ENCODE results near the gene PNKP. TPM values are rescaled to one million over a fixed set of nuclear protein-coding genes. Genes with fewer than 3 reads are reported as not detected.

Gene PNKP
- total and polyA plus RNA-seq, 7 experiments from 2014 or later = 19.4 to 174 (median 153) TPM

- H3K4me3 Mint-ChIP-seq = peak within 1 kb of the TSS; percentile 88 to 100 (median 94)
- CTCF ChIA-PET = interaction anchor here (1.0 kb wide), 1 partner anchor 64 kb away, joined by 3 read pairs; the partner anchor contains the start of genes AKT1S1 and TBC1D17
- ATAC-seq = peak; percentile 73
Measured at GRCh38 chr19:49812997-49813861, 54.1 kb downstream of the PNKP start, which contains the start of gene FUZ. Gene FUZ (minus strand): TSS chr19:49813292. CDS start chr19:49813106, 186 bp downstream.

DNA sequence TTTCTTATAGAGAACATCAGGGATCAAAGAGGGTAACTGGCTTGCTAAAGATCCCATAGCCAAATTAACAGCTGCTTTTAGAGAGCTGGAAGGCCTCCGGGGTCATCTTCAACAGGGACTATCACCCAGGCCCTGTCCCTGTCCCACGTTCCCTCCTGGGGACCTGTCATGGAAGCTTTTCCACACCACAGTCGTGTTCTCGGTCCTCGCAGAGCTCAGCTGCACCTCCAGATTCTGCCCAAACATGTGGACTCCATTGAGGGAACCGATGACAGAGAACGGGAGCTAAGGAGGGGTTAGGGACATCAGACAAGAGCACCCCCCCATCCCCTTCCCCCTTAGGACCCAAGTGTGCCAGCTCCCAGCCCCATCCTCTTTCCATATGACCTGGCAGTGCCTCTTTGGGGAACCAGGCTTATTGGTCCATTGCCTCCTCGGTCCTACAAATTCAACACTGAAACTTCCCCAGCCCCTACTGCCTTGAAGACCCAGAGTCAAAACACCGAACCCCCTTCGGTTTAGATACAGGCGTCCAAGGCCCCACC is 54.9 kb downstream of the PNKP start:
- peaks cover 0 to 5% (median 0%) of the 10 kb centered on the region in 5 donors for H3K36me3 Mint-ChIP-seq
- no peaks in the 10 kb centered on the region for H3K9me3 ChIP-seq (ENCODE audit: control insufficient read depth in 2 of 3, low read length in 3 of 3)
- peak overlapping the region; percentile 88 to 100 (median 94) for H3K4me3 Mint-ChIP-seq
- ChIA-PET CTCF (interaction anchor here (1.0 kb wide), 1 partner anchor 64 kb away, joined by 3 read pairs; the partner anchor contains the start of genes AKT1S1 and TBC1D17), POLR2A (interaction anchor here (0.7 to 5.2 kb wide), 8 partner anchors 38 to 148 kb away, joined by 3 to 39 read pairs (median 10); partner anchors contain the start of genes AKT1S1, AP2A1, ATF5 and NUP62)
- peak overlapping the region; percentile 86 to 100 (median 98) for H3K27ac Mint-ChIP-seq
- H3K9me3 Mint-ChIP-seq = peaks cover 0 to 2% (median 0%) of the 10 kb centered on the region in 11 donors
- peak overlapping the region; percentile 81 for H3K4me3 ChIP-seq (ENCODE audit: low read length)
- peaks cover 0 to under 1% (median 0%) of the 10 kb centered on the region in 3 experiments for H3K36me3 ChIP-seq (ENCODE audit: control insufficient read depth in 2 of 3, insufficient read depth in 3 of 3, low read length in 3 of 3)
- no peaks in the 10 kb centered on the region for H3K27me3 ChIP-seq (ENCODE audit: control insufficient read depth in 2 of 2, insufficient read depth in 2 of 2, low read length in 2 of 2)
- ATAC-seq (no peak), DNase-seq (no peak)
- H3K4me1 ChIP-seq (ENCODE audit: control insufficient read depth in 2 of 2, insufficient read depth in 2 of 2, low read length in 2 of 2) = peaks cover 11 to 23% of the 10 kb centered on the region in 2 donors
- peak overlapping the region; percentile 84 for H3K27ac ChIP-seq (ENCODE audit: low read depth, low read length)
- H3K4me1 Mint-ChIP-seq = peaks cover 23 to 55% (median 35%) of the 10 kb centered on the region in 7 donors
- H3K27me3 Mint-ChIP-seq = no peaks in the 10 kb centered on the region
- intact Hi-C loops (cut with micrococcal nuclease) = loop anchor here (2.0 to 10.0 kb wide), 5 partner anchors 78 to 552 kb away; partner anchors contain the start of genes NAPSA (in 1 of the 2), PRMT1 (in 1 of the 2), RPS11 (in 1 of the 2) and RRAS (in 1 of the 2)

More at GRCh38 chr19:49812997-49813861, 54.1 kb downstream of the PNKP start, which contains the start of gene FUZ:
- Histone ChIP-seq H3K27ac (ENCODE audit: low read depth, low read length) (peak within 1 kb of the TSS; percentile 84), H3K27me3 (ENCODE audit: control insufficient read depth in 2 of 2, insufficient read depth in 2 of 2, low read length in 2 of 2) (no peaks in the 10 kb centered on the region), H3K4me3 (ENCODE audit: low read length) (peak within 1 kb of the TSS; percentile 81), H3K9me3 (ENCODE audit: control insufficient read depth in 2 of 3, low read length in 3 of 3) (no peaks in the 10 kb centered on the region), H3K36me3 (ENCODE audit: control insufficient read depth in 2 of 3, insufficient read depth in 3 of 3, low read length in 3 of 3) (peaks cover 0 to 7% (median 0%) of the 10 kb centered on the region in 3 experiments), H3K4me1 (ENCODE audit: control insufficient read depth in 2 of 2, insufficient read depth in 2 of 2, low read length in 2 of 2) (peaks cover 11 to 23% of the 10 kb centered on the region in 2 donors)
- Mint-ChIP-seq H3K4me1 (peaks cover 21 to 56% (median 35%) of the 10 kb centered on the region in 7 donors), H3K27ac (peak within 1 kb of the TSS; percentile 95 to 100 (median 98)), H3K36me3 (peaks cover 0 to 5% (median 0%) of the 10 kb centered on the region in 5 donors), H3K27me3 (no peaks in the 10 kb centered on the region), H3K9me3 (peaks cover 0 to 4% (median 0%) of the 10 kb centered on the region in 11 donors)
- peak; percentile 68 to 94 (median 90) for DNase-seq
- intact Hi-C loops (cut with micrococcal nuclease) = loop anchor here (1.0 to 10.0 kb wide), 14 partner anchors 37 to 552 kb away; partner anchors contain the start of genes VRK3 (in 2 of the 2), AKT1S1 (in 1 of the 2), ATF5 (in 1 of the 2) and NAPSA (in 1 of the 2)
- POLR2A ChIA-PET = interaction anchor here (0.6 to 5.2 kb wide), 9 partner anchors 37 to 318 kb away, joined by 3 to 39 read pairs (median 10); partner anchors contain the start of genes AKT1S1, AP2A1, PNKP and PTOV1

DNA sequence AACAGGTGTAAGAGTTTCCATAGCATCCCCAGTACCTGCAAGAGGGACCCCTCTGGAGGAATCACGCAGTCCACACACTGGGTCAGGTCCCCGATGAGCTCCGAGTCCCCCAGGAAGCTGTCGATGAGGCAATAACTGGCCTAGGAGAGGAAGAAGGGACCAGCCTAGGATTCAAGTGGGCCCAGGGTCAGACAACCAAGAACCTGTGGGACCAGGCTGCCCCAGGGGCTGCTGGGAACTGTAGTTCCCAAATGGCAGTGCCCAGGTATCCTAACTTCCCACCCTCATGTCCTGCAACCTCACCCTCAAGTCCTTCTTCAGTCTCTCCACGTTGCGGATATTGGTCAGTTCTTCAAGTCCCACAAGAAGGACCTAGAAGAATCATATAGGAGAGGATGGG is 56.0 kb downstream of the PNKP start:
- Mint-ChIP-seq H3K9me3 (no peaks in the 10 kb centered on the region), H3K27me3 (no peaks in the 10 kb centered on the region), H3K4me3 (peak overlapping the region in 4 of 10 donors; percentile 14 to 94 (median 41)), H3K36me3 (peaks cover 0 to 7% (median 2%) of the 10 kb centered on the region in 5 donors), H3K4me1 (peaks cover 20 to 49% (median 31%) of the 10 kb centered on the region in 7 donors), H3K27ac (peak overlapping the region in 3 of 9 donors; percentile 27 to 88 (median 58))
- intact Hi-C loops (cut with micrococcal nuclease) = loop anchor here in 1 of 2 donors (5.0 to 10.0 kb wide), 2 partner anchors 134 to 553 kb away; partner anchors contain the start of genes NAPSA and PRMT1
- POLR2A ChIA-PET = interaction anchor here (0.8 to 5.2 kb wide), 2 partner anchors 39 to 94 kb away, joined by 3 to 39 read pairs; partner anchors contain the start of gene PTOV1
- Histone ChIP-seq H3K27ac (ENCODE audit: low read depth, low read length) (no peak overlapping the region), H3K27me3 (ENCODE audit: control insufficient read depth in 2 of 2, insufficient read depth in 2 of 2, low read length in 2 of 2) (no peaks in the 10 kb centered on the region), H3K4me1 (ENCODE audit: control insufficient read depth in 2 of 2, insufficient read depth in 2 of 2, low read length in 2 of 2) (peaks cover 11 to 16% of the 10 kb centered on the region in 2 donors), H3K36me3 (ENCODE audit: control insufficient read depth in 2 of 3, insufficient read depth in 3 of 3, low read length in 3 of 3) (no peaks in the 10 kb centered on the region), H3K4me3 (ENCODE audit: low read length) (no peak overlapping the region), H3K9me3 (ENCODE audit: control insufficient read depth in 2 of 3, low read length in 3 of 3) (no peaks in the 10 kb centered on the region)
- CTCF ChIA-PET = interaction anchor here (1.0 kb wide), 1 partner anchor 130 kb away, joined by 3 read pairs; no protein-coding TSS in a partner anchor
- ATAC-seq (no peak), DNase-seq (no peak)

Small RNA genes lying within 50 kb of the gene (microRNA-seq; reads per million reads assigned to microRNA genes)
- 2.1 reads per million for gene MIR4749 (ENCODE audit: borderline microRNAs expressed)
- not detected for gene MIR4750 (ENCODE audit: borderline microRNAs expressed)
- not detected for gene MIR6800 (ENCODE audit: borderline microRNAs expressed)

Other genes with a start within 250 kb of the PNKP start
- gene RRAS, start 227.4 kb downstream of the PNKP start, total RNA-seq = 10 to 100 TPM; 11.0 to 18.6 (median 13.8) TPM
- 10 to 100 TPM; 31.8 to 37.0 TPM for gene RRAS, start 227.4 kb downstream of the PNKP start, polyA plus RNA-seq
- gene SCAF1, start 225.4 kb downstream of the PNKP start, total RNA-seq = 10 to 100 TPM; 35.0 to 74.9 (median 48.8) TPM
- gene SCAF1, start 225.4 kb downstream of the PNKP start, polyA plus RNA-seq = 1 to 10 TPM; 1.4 to 3.7 TPM
- 100 to 1,000 TPM; 176 to 346 (median 212) TPM for gene IRF3, start 201.7 kb downstream of the PNKP start, total RNA-seq
- gene IRF3, start 201.7 kb downstream of the PNKP start, polyA plus RNA-seq = 10 to 100 TPM; 55.5 to 80.7 TPM
- gene BCL2L12, start 201.6 kb downstream of the PNKP start, total RNA-seq = 10 to 100 TPM; 11.3 to 57.2 (median 22.6) TPM
- gene BCL2L12, start 201.6 kb downstream of the PNKP start, polyA plus RNA-seq = 10 to 100 TPM; 11.4 to 14.8 TPM
- 100 to 1,000 TPM in 1 of 5 experiments, 10 to 100 TPM in 4; 73.1 to 169 (median 95.3) TPM for gene PRMT1, start 190.3 kb downstream of the PNKP start, total RNA-seq
- 100 to 1,000 TPM; 126 to 145 TPM for gene PRMT1, start 190.3 kb downstream of the PNKP start, polyA plus RNA-seq
- 1 to 10 TPM; 2.8 to 7.5 (median 4.6) TPM for gene ADM5, start 178.0 kb downstream of the PNKP start, total RNA-seq
- under 1 TPM in 1 of 2 donors, not detected in 1; 0.34 TPM for gene ADM5, start 178.0 kb downstream of the PNKP start, polyA plus RNA-seq
- 1 to 10 TPM in 4 of 5 experiments, under 1 TPM in 1; 0.96 to 6.0 (median 1.5) TPM for gene CPT1C, start 176.5 kb downstream of the PNKP start, total RNA-seq
- gene CPT1C, start 176.5 kb downstream of the PNKP start, polyA plus RNA-seq = 1 to 10 TPM in 1 of 2 donors, not detected in 1; 1.7 TPM
- gene TSKS, start 104.3 kb downstream of the PNKP start, total RNA-seq = 1 to 10 TPM; 1.4 to 3.6 (median 2.8) TPM
- 1 to 10 TPM in 1 of 2 donors, under 1 TPM in 1; 0.51 to 1.1 TPM for gene TSKS, start 104.3 kb downstream of the PNKP start, polyA plus RNA-seq
- 10 to 100 TPM; 38.2 to 83.3 (median 56.7) TPM for gene AP2A1, start 100.6 kb downstream of the PNKP start, total RNA-seq
- gene AP2A1, start 100.6 kb downstream of the PNKP start, polyA plus RNA-seq = 1 to 10 TPM; 3.8 to 8.3 TPM
- gene FUZ, start 54.3 kb downstream of the PNKP start, total RNA-seq = 10 to 100 TPM; 16.0 to 28.4 (median 26.8) TPM
- 1 to 10 TPM; 3.8 to 6.3 TPM for gene FUZ, start 54.3 kb downstream of the PNKP start, polyA plus RNA-seq
- gene MED25, start 49.3 kb downstream of the PNKP start, total RNA-seq = 10 to 100 TPM; 36.8 to 75.2 (median 55.4) TPM
- gene MED25, start 49.3 kb downstream of the PNKP start, polyA plus RNA-seq = 10 to 100 TPM; 10.8 to 16.7 TPM
- gene PTOV1, start 16.4 kb downstream of the PNKP start, total RNA-seq = 100 to 1,000 TPM in 4 of 5 experiments, 10 to 100 TPM in 1; 92.8 to 170 (median 160) TPM
- gene PTOV1, start 16.4 kb downstream of the PNKP start, polyA plus RNA-seq = 10 to 100 TPM; 49.0 to 68.6 TPM
- 10 to 100 TPM; 15.9 to 25.7 (median 21.2) TPM for gene AKT1S1, start 9.8 kb upstream of the PNKP start, total RNA-seq
- 1 to 10 TPM; 4.7 to 5.8 TPM for gene AKT1S1, start 9.8 kb upstream of the PNKP start, polyA plus RNA-seq
- 100 to 1,000 TPM in 1 of 5 experiments, 10 to 100 TPM in 4; 42.9 to 106 (median 53.0) TPM for gene TBC1D17, start 10.1 kb upstream of the PNKP start, total RNA-seq
- 10 to 100 TPM; 11.6 to 22.2 TPM for gene TBC1D17, start 10.1 kb upstream of the PNKP start, polyA plus RNA-seq
- gene IL4I1, start 29.3 kb upstream of the PNKP start, total RNA-seq = 1 to 10 TPM; 1.2 to 6.8 (median 1.9) TPM
- not detected for gene IL4I1, start 29.3 kb upstream of the PNKP start, polyA plus RNA-seq
- gene ATF5, start 61.6 kb upstream of the PNKP start, total RNA-seq = 10 to 100 TPM in 3 of 5 experiments, 1 to 10 TPM in 2; 5.9 to 16.1 (median 14.9) TPM
- gene ATF5, start 61.6 kb upstream of the PNKP start, polyA plus RNA-seq = 1 to 10 TPM; 1.6 to 1.9 TPM
- 100 to 1,000 TPM in 1 of 5 experiments, 10 to 100 TPM in 4; 26.9 to 130 (median 52.4) TPM for gene NUP62, start 61.9 kb upstream of the PNKP start, total RNA-seq
- 10 to 100 TPM; 46.3 to 65.0 TPM for gene NUP62, start 61.9 kb upstream of the PNKP start, polyA plus RNA-seq
- gene SIGLEC11, start 93.6 kb upstream of the PNKP start, total RNA-seq = 1 to 10 TPM in 1 of 5 experiments, under 1 TPM in 3, not detected in 1; 0.14 to 1.3 (median 0.39) TPM
- not detected for gene SIGLEC11, start 93.6 kb upstream of the PNKP start, polyA plus RNA-seq
- 100 to 1,000 TPM in 2 of 5 experiments, 10 to 100 TPM in 3; 70.6 to 121 (median 84.7) TPM for gene VRK3, start 157.8 kb upstream of the PNKP start, total RNA-seq
- 10 to 100 TPM; 73.9 to 98.4 TPM for gene VRK3, start 157.8 kb upstream of the PNKP start, polyA plus RNA-seq
- 10 to 100 TPM in 2 of 5 experiments, 1 to 10 TPM in 3; 6.3 to 13.9 (median 9.6) TPM for gene ZNF473, start 158.4 kb upstream of the PNKP start, total RNA-seq
- gene ZNF473, start 158.4 kb upstream of the PNKP start, polyA plus RNA-seq = 1 to 10 TPM; 2.8 to 7.5 TPM